ENCODE results near the gene TUSC2.

DNA sequence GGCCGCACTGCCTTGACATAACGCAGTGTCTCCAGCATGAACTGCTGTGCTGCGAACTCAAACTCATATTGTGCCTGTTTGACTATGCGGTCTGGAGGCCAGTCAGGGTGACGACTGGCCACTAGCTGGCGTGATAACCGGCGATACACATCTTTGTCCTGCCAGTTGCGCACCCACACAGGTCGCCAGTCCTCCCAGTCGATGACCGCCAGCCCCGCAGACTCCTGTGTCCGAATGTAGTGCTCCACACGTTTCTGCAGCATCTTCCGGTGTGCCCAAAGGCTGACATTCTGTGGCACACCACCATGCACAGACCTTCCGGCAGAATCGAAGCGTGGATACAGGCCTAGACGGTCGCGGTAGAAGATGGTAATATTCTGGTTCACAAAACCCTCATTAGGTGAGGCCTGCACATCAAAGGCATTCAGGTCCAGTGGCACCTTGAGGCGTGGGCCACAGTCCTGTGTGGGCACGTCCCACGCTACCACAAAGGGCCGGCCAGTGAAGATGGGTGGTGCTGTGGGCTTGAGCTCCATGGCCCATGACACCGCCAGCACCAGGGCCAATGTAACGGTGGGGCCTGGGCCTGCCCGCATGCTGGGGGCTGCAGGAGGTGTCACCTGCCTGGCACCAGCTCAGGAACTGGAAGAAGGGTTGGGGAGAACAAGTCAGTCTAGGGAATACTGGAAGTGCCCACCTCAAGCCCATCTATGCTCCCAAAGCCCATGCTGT is 8.0 kb downstream of the TUSC2 start:
- no peak for TF ChIP-seq POLR2A (IDR thresholded peaks at IDR 0.05)
- TF ChIP-seq, protein P1, sequence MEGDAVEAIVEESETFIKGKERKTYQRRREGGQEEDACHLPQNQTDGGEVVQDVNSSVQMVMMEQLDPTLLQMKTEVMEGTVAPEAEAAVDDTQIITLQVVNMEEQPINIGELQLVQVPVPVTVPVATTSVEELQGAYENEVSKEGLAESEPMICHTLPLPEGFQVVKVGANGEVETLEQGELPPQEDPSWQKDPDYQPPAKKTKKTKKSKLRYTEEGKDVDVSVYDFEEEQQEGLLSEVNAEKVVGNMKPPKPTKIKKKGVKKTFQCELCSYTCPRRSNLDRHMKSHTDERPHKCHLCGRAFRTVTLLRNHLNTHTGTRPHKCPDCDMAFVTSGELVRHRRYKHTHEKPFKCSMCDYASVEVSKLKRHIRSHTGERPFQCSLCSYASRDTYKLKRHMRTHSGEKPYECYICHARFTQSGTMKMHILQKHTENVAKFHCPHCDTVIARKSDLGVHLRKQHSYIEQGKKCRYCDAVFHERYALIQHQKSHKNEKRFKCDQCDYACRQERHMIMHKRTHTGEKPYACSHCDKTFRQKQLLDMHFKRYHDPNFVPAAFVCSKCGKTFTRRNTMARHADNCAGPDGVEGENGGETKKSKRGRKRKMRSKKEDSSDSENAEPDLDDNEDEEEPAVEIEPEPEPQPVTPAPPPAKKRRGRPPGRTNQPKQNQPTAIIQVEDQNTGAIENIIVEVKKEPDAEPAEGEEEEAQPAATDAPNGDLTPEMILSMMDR (IDR thresholded peaks at IDR 0.05) = no peak

Measured in testis (tissue), 2 donors.